Ishikawa (cell line): ENCODE data around the gene TSC22D1.

Experiments used
- CREB1 ChIP-seq: IDR thresholded peaks from 2 replicates; pipeline ENCODE4 v1.6.1; 2012; ENCODE audit warnings: low read depth
- EGR1 ChIP-seq: IDR thresholded peaks from 2 replicates; pipeline ENCODE4 v1.6.1; 2012
- EP300 ChIP-seq: IDR thresholded peaks from 2 replicates; pipeline ENCODE4 v1.6.1; 2012; ENCODE audit warnings: borderline replicate concordance
- FOXM1 ChIP-seq: IDR thresholded peaks from 2 replicates; pipeline ENCODE4 v1.6.1; 2012; ENCODE audit warnings: low read depth, borderline replicate concordance
- MAX ChIP-seq: IDR thresholded peaks from 2 replicates; pipeline ENCODE4 v1.6.1; 2012
- NFIC ChIP-seq: IDR thresholded peaks from 2 replicates; pipeline ENCODE4 v1.6.1; 2012
- TAF1 ChIP-seq: IDR thresholded peaks from 2 replicates; pipeline ENCODE4 v1.6.1; 2012; ENCODE audit warnings: low read depth, mild to moderate bottlenecking
- YY1 ChIP-seq: IDR thresholded peaks from 2 replicates; pipeline ENCODE4 v1.6.1; 2012; ENCODE audit warnings: low read depth
- ZBTB7A ChIP-seq: IDR thresholded peaks from 2 replicates; pipeline ENCODE4 v1.6.1; 2012; ENCODE audit warnings: low read depth
- TF ChIP-seq, protein P1 (sequence below): IDR thresholded peaks from 2 replicates; pipeline ENCODE4 v1.6.1; 2012; ENCODE audit warnings: low read depth, mild to moderate bottlenecking

DNA sequence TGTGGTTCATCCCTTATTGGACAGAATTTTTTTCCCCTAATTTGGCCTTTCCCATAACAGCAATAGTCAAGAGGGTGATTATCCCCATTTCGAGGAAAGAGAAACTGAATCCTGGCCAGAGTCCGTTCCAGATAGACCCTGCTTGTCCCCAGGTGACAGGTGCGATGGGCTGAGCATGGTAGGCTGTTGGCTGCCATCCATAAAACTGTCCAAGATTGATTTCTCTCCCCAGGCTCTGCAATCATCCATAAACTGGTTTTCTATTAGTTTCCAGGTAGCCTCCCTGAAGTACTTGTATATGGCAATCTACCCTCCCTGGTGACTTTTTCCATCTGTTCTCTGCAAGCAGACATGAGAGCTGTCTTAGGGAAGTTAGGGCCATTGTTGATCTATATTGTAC is 177.1 kb downstream of the TSC22D1 start:
- TF ChIP-seq CREB1 (no peak), TAF1 (no peak), ZBTB7A (no peak), EP300 (no peak), MAX (no peak), EGR1 (no peak), NFIC (no peak), YY1 (no peak), FOXM1 (no peak)
- TF ChIP-seq, protein P1, sequence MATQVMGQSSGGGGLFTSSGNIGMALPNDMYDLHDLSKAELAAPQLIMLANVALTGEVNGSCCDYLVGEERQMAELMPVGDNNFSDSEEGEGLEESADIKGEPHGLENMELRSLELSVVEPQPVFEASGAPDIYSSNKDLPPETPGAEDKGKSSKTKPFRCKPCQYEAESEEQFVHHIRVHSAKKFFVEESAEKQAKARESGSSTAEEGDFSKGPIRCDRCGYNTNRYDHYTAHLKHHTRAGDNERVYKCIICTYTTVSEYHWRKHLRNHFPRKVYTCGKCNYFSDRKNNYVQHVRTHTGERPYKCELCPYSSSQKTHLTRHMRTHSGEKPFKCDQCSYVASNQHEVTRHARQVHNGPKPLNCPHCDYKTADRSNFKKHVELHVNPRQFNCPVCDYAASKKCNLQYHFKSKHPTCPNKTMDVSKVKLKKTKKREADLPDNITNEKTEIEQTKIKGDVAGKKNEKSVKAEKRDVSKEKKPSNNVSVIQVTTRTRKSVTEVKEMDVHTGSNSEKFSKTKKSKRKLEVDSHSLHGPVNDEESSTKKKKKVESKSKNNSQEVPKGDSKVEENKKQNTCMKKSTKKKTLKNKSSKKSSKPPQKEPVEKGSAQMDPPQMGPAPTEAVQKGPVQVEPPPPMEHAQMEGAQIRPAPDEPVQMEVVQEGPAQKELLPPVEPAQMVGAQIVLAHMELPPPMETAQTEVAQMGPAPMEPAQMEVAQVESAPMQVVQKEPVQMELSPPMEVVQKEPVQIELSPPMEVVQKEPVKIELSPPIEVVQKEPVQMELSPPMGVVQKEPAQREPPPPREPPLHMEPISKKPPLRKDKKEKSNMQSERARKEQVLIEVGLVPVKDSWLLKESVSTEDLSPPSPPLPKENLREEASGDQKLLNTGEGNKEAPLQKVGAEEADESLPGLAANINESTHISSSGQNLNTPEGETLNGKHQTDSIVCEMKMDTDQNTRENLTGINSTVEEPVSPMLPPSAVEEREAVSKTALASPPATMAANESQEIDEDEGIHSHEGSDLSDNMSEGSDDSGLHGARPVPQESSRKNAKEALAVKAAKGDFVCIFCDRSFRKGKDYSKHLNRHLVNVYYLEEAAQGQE, result no peak
